SK-N-SH (cell line): ENCODE results near the gene CCDC74B.
"Not testable (repeated sequence)": the region's sequence is repeated elsewhere in the genome, so short reads cannot be mapped to it uniquely, and the experiment has no call there.

Source experiments
- EZH2phosphoT487 ChIP-seq: fragments of 200-600 bp; sonication (generic); IDR thresholded peaks from 2 replicates; pipeline ENCODE4 v1.6.1; 2017; ENCODE audit warnings: low read depth, mixed run types, mild to moderate bottlenecking, antibody characterized with exemption, moderate library complexity, borderline replicate concordance
- POLR2AphosphoS5 ChIP-seq: IDR thresholded peaks from 2 replicates; pipeline ENCODE4 v1.6.1; 2012; ENCODE audit warnings: low read depth, low read length
- RAD21 ChIP-seq: IDR thresholded peaks from 2 replicates; pipeline ENCODE4 v1.6.1; 2012; ENCODE audit warnings: mild to moderate bottlenecking, low read length
- REST ChIP-seq: IDR thresholded peaks from 2 replicates; pipeline ENCODE4 v1.6.1; 2012; ENCODE audit warnings: mild to moderate bottlenecking, low read depth, low read length, moderate library complexity
- SIN3A ChIP-seq: IDR thresholded peaks from 2 replicates; pipeline ENCODE4 v1.6.1; 2012; ENCODE audit warnings: low read depth, mild to moderate bottlenecking, low read length, moderate library complexity, borderline replicate concordance
- TCF12 ChIP-seq: IDR thresholded peaks from 2 replicates; pipeline ENCODE4 v1.4.0; 2012
- USF2 ChIP-seq: fragments of 150-350 bp; IDR thresholded peaks from 2 replicates; pipeline ENCODE4 v1.6.1; 2017; ENCODE audit warnings: antibody characterized with exemption, low read length, low read depth, borderline replicate concordance
- YY1 ChIP-seq: IDR thresholded peaks from 2 replicates; pipeline ENCODE4 v1.4.0; 2012; ENCODE audit warnings: low read depth, mild to moderate bottlenecking
- TF ChIP-seq, protein P1 (sequence below): fragments of 200-600 bp; sonication (generic); IDR thresholded peaks from 2 replicates; pipeline ENCODE4 v1.6.1; 2017; ENCODE audit warnings: antibody characterized with exemption, mild to moderate bottlenecking, moderate library complexity
- TF ChIP-seq, protein P2 (sequence below): IDR thresholded peaks from 2 replicates; pipeline ENCODE4 v1.4.0; 2012; ENCODE audit warnings: low read depth, borderline replicate concordance

GRCh38 chr2:130142396-130143265 lies 2.3 kb downstream of the CCDC74B start:
- TF ChIP-seq, protein P1, sequence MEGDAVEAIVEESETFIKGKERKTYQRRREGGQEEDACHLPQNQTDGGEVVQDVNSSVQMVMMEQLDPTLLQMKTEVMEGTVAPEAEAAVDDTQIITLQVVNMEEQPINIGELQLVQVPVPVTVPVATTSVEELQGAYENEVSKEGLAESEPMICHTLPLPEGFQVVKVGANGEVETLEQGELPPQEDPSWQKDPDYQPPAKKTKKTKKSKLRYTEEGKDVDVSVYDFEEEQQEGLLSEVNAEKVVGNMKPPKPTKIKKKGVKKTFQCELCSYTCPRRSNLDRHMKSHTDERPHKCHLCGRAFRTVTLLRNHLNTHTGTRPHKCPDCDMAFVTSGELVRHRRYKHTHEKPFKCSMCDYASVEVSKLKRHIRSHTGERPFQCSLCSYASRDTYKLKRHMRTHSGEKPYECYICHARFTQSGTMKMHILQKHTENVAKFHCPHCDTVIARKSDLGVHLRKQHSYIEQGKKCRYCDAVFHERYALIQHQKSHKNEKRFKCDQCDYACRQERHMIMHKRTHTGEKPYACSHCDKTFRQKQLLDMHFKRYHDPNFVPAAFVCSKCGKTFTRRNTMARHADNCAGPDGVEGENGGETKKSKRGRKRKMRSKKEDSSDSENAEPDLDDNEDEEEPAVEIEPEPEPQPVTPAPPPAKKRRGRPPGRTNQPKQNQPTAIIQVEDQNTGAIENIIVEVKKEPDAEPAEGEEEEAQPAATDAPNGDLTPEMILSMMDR = not testable (repeated sequence)
- TF ChIP-seq, protein P2, sequence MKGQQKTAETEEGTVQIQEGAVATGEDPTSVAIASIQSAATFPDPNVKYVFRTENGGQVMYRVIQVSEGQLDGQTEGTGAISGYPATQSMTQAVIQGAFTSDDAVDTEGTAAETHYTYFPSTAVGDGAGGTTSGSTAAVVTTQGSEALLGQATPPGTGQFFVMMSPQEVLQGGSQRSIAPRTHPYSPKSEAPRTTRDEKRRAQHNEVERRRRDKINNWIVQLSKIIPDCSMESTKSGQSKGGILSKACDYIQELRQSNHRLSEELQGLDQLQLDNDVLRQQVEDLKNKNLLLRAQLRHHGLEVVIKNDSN = not testable (repeated sequence)
- TF ChIP-seq YY1, SIN3A, EZH2phosphoT487, POLR2AphosphoS5, RAD21, USF2, TCF12, REST: not testable (repeated sequence)
